GM19351 (cell line): ENCODE results near the gene AIF1.

ENCODE experiments used
- ATAC-seq: cut with Tn5 transposase; IDR thresholded peaks from one replicate; pipeline ENCODE4 v1.9.1; 2021; ENCODE audit warnings: mild to moderate bottlenecking, moderate library complexity; ENCODE audit not compliant: unreplicated experiment

The AIF1 gene

DNA sequence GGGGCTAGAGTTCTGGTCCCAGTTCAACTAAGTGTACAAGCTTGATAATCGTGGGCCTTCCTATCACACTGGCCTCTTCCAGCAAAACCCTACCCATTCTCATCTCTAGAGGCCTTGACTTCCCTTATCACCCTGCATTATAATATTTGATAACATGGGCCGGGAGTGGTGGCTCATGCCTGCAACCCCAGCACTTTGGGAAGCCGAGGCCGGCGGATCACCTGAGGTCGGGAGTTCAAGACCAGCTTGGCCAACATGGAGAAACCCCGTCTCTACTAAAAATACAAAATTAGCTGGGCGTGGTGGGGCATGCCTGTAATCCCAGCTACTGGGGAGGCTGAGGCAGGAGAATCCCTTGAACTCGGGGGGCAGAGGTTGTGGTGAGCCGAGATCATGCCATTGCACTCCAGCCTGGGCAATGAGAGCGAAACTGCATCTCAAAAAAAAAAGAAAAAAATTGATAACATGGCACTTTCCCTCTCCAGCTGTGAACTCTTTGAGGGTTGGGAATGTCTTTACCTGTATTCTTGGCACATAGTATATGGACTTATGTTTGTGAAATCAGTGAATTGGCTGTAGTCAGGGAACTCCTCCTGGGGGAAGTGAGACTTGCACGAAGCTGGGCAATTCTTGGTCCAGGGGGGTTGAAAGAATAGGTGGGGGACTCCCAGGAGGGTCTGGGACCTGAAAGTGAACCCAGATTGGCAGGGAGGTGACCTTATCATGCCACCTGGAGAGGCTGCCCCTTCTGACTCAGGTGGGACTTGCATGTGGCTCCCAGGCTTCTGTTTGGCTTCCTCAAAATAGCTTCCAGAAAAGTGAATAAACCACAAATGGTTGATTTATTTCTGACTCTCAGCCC is 46.5 kb downstream of the AIF1 start:
- ATAC-seq, result no peak

- no peak for ATAC-seq
Observed at GRCh38 chr6:31662124-31662723, 47.2 kb downstream of the AIF1 start.

- ATAC-seq, result no peak
Observed at GRCh38 chr6:31663126-31663960, 48.3 kb downstream of the AIF1 start.

- ATAC-seq, result no peak
Observed at GRCh38 chr6:31663961-31664789, 49.1 kb downstream of the AIF1 start.

DNA sequence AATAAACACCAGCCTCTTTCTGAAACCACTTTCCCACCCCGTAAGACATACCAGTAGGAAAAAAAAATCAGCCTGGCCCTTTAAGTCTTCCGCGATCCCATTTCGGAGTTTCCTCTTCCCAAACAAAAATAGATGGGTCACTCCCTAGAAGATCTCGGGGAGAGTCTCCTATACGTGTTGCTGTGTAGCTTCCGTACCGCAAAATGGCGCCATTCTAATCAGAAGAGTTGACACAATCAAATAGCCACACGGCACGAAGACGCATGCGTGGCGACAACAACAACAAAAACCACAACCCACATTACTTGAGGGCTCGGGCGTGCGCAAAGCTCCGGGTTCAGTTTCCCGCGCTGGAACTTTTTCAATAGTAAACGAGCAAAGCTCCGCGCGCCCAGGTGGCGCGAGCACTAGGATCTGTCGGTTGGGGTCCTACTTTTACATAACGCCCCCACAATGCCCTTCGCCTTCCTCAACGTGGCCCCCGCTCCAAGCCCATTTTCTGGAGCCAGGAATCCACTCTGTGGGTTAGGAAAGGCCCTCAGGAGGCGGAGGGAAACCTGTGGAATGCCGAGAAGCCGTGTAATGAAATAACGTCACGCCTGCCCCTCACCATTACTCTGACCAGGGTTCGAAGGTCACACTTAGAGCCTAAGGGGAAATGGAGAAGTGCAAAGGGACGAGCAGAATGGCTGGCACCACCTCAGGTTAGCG is 49.9 kb downstream of the AIF1 start, which contains the start of gene GPANK1:
TSS of gene GPANK1 (minus strand) at position 208 of the 711 bp plus-strand sequence. CDS start 519 bp downstream, outside the sequence.
- no peak for ATAC-seq

DNA sequence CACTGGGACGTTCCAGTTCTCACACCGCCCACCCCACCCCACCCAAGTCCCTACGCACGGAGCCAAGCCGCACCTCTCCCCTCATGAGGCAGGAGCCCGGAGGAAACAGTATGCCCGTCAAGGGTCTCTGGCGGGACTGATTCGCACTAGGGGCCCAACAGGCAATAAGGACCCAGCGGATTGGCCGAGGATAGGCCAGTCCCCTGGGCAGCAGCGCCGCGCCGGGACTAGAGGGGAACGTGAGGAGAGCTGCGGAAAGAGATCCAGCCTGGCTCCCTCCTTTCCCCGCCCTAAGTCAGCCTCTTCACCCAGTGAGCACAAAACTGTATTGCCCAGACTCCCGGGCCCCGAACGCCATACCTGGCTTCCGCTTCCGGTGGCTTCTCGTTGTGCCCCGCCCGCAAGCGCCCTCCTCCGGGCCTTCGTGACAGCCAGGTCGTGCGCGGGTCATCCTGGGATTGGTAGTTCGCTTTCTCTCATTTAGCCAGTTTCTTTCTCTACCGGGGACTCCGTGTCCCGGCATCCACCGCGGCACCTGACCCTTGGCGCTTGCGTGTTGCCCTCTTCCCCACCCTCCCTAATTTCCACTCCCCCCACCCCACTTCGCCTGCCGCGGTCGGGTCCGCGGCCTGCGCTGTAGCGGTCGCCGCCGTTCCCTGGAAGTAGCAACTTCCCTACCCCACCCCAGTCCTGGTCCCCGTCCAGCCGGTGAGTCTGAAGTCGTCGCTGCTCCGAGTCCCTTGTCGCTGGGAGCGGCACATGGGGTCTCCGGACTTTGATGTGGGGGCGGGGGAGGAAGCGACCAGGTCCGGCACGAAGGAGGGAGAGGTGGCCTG is 50.7 kb downstream of the AIF1 start, which contains the start of gene CSNK2B:
TSS of gene CSNK2B (plus strand) at position 580 of the 836 bp plus-strand sequence. CDS start 752 bp downstream, outside the sequence.
- peak; percentile 79 for ATAC-seq

GRCh38 chr6:31666337-31666965 is 51.4 kb downstream of the AIF1 start:
- no peak for ATAC-seq
